Measurements from ENCODE around the gene BSDC1.

Gene BSDC1

DNA sequence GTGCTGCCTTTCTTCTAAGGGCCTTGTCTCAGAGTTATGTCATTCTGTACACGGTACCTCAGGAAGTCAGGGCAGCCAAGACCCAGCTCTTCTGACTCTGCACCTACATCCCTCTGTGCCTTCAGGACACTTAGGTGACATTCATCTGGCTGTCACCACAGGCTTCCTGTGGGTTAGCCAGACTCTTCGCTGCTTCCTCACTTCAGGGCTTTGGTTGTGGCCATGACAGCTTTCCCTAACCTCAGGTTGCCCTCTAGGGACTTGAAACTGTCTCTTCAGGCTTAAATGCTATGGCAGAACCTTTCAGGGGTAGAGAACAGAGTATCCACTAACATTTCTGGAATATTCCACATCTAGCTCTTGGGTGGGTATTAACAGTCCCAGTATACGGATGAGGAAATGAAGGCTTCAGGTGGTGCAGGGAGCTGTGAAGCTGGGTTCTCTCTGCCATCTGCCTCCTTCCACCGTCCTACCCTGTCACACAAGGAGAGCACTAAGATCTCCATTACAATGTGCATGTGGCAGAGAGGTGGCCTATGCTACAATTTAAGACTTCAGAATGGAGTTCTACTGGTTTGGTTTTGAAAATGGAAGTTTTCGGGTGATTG lies 22.0 kb downstream of the BSDC1 start:
- POLR2A ChIA-PET = interaction anchor here (1.5 kb wide), 1 partner anchor 22 kb away, joined by 6 read pairs; the partner anchor contains the start of gene BSDC1

DNA sequence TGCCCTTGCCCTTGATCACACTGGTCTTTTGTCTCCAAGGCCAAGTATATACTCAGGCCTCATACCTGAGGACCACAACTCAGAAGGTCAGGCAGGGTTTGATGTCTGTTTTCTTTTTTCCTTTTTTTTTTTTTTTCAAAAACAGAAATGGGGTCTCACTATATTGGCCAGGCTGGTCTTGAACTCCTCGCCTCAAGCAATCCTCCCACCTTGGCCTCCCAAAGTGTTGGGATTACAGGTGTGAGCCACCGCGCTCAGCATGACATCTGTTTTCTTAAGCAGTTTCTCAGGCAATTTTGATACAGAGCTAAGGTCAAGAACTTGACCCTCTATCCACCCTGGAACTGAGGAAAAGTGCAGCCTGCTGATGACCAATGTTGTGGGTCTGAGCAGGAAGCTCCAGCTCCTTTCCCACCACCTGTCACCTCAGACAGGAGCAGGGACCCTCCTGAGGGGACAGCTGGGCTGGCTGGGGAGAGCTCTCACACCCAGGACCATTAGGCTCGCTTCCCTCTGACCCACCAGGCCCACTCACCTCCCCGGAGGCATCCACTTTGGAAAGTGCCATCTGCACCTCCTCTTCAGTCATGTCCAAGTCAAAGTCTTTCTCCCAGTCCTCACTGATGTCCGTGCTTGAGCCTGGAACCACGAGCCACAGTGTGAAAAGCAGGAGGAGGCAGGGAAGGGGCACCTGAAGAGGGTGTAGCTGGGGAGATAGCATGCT lies 26.2 kb downstream of the BSDC1 start:
- TF ChIP-seq NFRKB (IDR thresholded peaks at IDR 0.05) = no peak
- TF ChIP-seq SP1 (IDR thresholded peaks at IDR 0.05) = no peak
- TF ChIP-seq ARNT (IDR thresholded peaks at IDR 0.05) = no peak
- TF ChIP-seq BHLHE40 (IDR thresholded peaks at IDR 0.05; ENCODE audit: borderline replicate concordance) = no peak
- no peak for TF ChIP-seq FOXM1 (IDR thresholded peaks at IDR 0.05; ENCODE audit: borderline replicate concordance)
- TF ChIP-seq ZNF384 (IDR thresholded peaks at IDR 0.05) = no peak
- TF ChIP-seq L3MBTL2 (conservative IDR thresholded peaks at IDR 0.05) = no peak
- no peak for TF ChIP-seq CTBP1 (IDR thresholded peaks at IDR 0.05; ENCODE audit: borderline replicate concordance)
- TF ChIP-seq SUZ12 (IDR thresholded peaks at IDR 0.05) = no peak
- no peak for TF ChIP-seq LEF1 (IDR thresholded peaks at IDR 0.05; ENCODE audit: borderline replicate concordance)
- TF ChIP-seq FOXK2 (IDR thresholded peaks at IDR 0.05) = no peak
- TF ChIP-seq, protein P1, sequence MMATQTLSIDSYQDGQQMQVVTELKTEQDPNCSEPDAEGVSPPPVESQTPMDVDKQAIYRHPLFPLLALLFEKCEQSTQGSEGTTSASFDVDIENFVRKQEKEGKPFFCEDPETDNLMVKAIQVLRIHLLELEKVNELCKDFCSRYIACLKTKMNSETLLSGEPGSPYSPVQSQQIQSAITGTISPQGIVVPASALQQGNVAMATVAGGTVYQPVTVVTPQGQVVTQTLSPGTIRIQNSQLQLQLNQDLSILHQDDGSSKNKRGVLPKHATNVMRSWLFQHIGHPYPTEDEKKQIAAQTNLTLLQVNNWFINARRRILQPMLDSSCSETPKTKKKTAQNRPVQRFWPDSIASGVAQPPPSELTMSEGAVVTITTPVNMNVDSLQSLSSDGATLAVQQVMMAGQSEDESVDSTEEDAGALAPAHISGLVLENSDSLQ (IDR thresholded peaks at IDR 0.05) = no peak
- no peak for TF ChIP-seq FOXA1 (IDR thresholded peaks at IDR 0.05)
- TF ChIP-seq TARDBP (IDR thresholded peaks at IDR 0.05) = no peak
- TF ChIP-seq HDGF (IDR thresholded peaks at IDR 0.05; ENCODE audit: borderline replicate concordance) = no peak
- no peak for TF ChIP-seq ELF4 (IDR thresholded peaks at IDR 0.05)
- ChIA-PET POLR2A (interaction anchor here (1.0 to 1.4 kb wide), 3 partner anchors 11 to 26 kb away, joined by 4 to 5 read pairs (median 4); partner anchors contain the start of gene BSDC1), CTCF (interaction anchor here (0.6 kb wide), 1 partner anchor 81 kb away, joined by 3 read pairs; no protein-coding TSS in a partner anchor)
- DNase-seq (ENCODE audit: extremely low spot score) = no peak

More for the DNA sequence above, 22.0 kb downstream of the BSDC1 start:
- no peak for DNase-seq (ENCODE audit: extremely low spot score)
- no peak for TF ChIP-seq CTBP1 (IDR thresholded peaks at IDR 0.05; ENCODE audit: borderline replicate concordance)
- TF ChIP-seq SUZ12 (IDR thresholded peaks at IDR 0.05) = no peak
- TF ChIP-seq FOXM1 (IDR thresholded peaks at IDR 0.05; ENCODE audit: borderline replicate concordance) = no peak
- TF ChIP-seq LEF1 (IDR thresholded peaks at IDR 0.05; ENCODE audit: borderline replicate concordance) = no peak
- TF ChIP-seq ARNT (IDR thresholded peaks at IDR 0.05) = no peak
- TF ChIP-seq BHLHE40 (IDR thresholded peaks at IDR 0.05; ENCODE audit: borderline replicate concordance) = no peak
- TF ChIP-seq TARDBP (IDR thresholded peaks at IDR 0.05) = no peak
- no peak for TF ChIP-seq SP1 (IDR thresholded peaks at IDR 0.05)
- TF ChIP-seq NFRKB (IDR thresholded peaks at IDR 0.05) = no peak
- no peak for TF ChIP-seq HDGF (IDR thresholded peaks at IDR 0.05; ENCODE audit: borderline replicate concordance)
- TF ChIP-seq, protein P1 (IDR thresholded peaks at IDR 0.05) = no peak
- no peak for TF ChIP-seq ZNF384 (IDR thresholded peaks at IDR 0.05)
- TF ChIP-seq FOXA1 (IDR thresholded peaks at IDR 0.05) = no peak
- CTCF ChIA-PET = interaction anchor here (1.0 kb wide), 1 partner anchor 157 kb away, joined by 4 read pairs; no protein-coding TSS in a partner anchor

DNA sequence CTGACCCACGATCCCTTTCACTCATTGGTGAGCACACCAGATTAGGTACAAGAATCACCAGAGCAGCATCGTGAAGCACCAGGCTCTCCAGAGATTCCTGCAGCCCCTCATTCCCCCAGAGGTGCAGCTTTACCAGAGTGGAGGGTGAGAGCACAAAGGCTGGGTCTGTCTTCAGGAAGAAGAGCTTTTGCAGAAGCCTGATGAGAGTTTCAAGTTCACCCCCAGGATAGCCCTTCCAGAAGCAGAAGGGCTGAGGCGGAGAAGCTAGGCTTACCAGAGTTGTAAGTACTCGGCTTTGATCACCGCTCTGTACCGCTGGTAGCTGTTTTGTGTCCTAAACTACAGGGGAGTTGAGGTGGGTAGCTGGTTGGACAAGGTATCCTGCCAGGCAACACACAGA lies 28.8 kb downstream of the BSDC1 start:
- no peak for DNase-seq (ENCODE audit: extremely low spot score)
- TF ChIP-seq FOXK2 (IDR thresholded peaks at IDR 0.05) (no peak), FOXA1 (IDR thresholded peaks at IDR 0.05) (no peak), ELF4 (IDR thresholded peaks at IDR 0.05) (no peak), NFRKB (IDR thresholded peaks at IDR 0.05) (no peak), FOXM1 (IDR thresholded peaks at IDR 0.05; ENCODE audit: borderline replicate concordance) (no peak), SP1 (IDR thresholded peaks at IDR 0.05) (no peak), L3MBTL2 (conservative IDR thresholded peaks at IDR 0.05) (no peak), HDGF (IDR thresholded peaks at IDR 0.05; ENCODE audit: borderline replicate concordance) (no peak), TARDBP (IDR thresholded peaks at IDR 0.05) (no peak), LEF1 (IDR thresholded peaks at IDR 0.05; ENCODE audit: borderline replicate concordance) (no peak), SUZ12 (IDR thresholded peaks at IDR 0.05) (no peak), ARNT (IDR thresholded peaks at IDR 0.05) (no peak), CTBP1 (IDR thresholded peaks at IDR 0.05; ENCODE audit: borderline replicate concordance) (no peak), BHLHE40 (IDR thresholded peaks at IDR 0.05; ENCODE audit: borderline replicate concordance) (no peak)
- TF ChIP-seq, protein P1 (IDR thresholded peaks at IDR 0.05) = no peak
- ChIA-PET CTCF (no interaction called here), POLR2A (interaction anchor here (0.9 to 1.7 kb wide), 3 partner anchors 13 to 29 kb away, joined by 3 to 4 read pairs (median 4); partner anchors contain the start of gene BSDC1)

DNA sequence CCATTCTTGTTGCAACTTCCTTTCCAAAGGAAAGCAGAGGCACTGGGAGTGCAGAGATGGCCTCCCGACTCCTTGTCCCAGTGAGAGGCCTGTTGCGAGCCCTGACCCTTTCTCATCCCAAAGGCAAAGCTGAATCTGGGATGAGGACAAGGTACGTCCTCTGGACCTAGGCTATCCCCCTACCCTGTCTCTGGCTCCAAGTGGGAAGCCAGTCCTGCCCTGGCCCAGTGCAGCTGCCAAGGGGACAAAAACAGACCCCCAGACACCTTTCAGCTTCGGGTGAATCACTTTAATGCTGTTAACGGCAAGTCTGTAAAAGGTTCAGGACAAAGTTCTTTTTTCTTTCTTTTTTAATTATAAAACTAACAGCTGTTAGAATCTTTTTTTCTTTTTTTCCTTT lies 29.4 kb downstream of the BSDC1 start:
- no peak for DNase-seq (ENCODE audit: extremely low spot score)
- ChIA-PET POLR2A (interaction anchor here (1.7 kb wide), 1 partner anchor 12 kb away, joined by 4 read pairs; no protein-coding TSS in a partner anchor), CTCF (no interaction called here)
- TF ChIP-seq CTBP1 (IDR thresholded peaks at IDR 0.05; ENCODE audit: borderline replicate concordance) = no peak
- TF ChIP-seq FOXM1 (IDR thresholded peaks at IDR 0.05; ENCODE audit: borderline replicate concordance) = no peak
- no peak for TF ChIP-seq L3MBTL2 (conservative IDR thresholded peaks at IDR 0.05)
- TF ChIP-seq, protein P1 (IDR thresholded peaks at IDR 0.05) = no peak
- TF ChIP-seq ELF4 (IDR thresholded peaks at IDR 0.05) = no peak
- TF ChIP-seq NFRKB (IDR thresholded peaks at IDR 0.05) = no peak
- TF ChIP-seq ZNF384 (IDR thresholded peaks at IDR 0.05) = no peak
- no peak for TF ChIP-seq SP1 (IDR thresholded peaks at IDR 0.05)
- no peak for TF ChIP-seq ARNT (IDR thresholded peaks at IDR 0.05)
- TF ChIP-seq TARDBP (IDR thresholded peaks at IDR 0.05) = no peak
- no peak for TF ChIP-seq FOXA1 (IDR thresholded peaks at IDR 0.05)
- no peak for TF ChIP-seq FOXK2 (IDR thresholded peaks at IDR 0.05)
- TF ChIP-seq SUZ12 (IDR thresholded peaks at IDR 0.05) = no peak
- no peak for TF ChIP-seq LEF1 (IDR thresholded peaks at IDR 0.05; ENCODE audit: borderline replicate concordance)
- no peak for TF ChIP-seq BHLHE40 (IDR thresholded peaks at IDR 0.05; ENCODE audit: borderline replicate concordance)
- TF ChIP-seq HDGF (IDR thresholded peaks at IDR 0.05; ENCODE audit: borderline replicate concordance) = no peak

Measured in HEK293T (cell line).